GM23338 (cell line): ENCODE data around the gene FAAP100. TPM values are rescaled to one million over a fixed set of nuclear protein-coding genes. Genes with fewer than 3 reads are reported as not detected.
A peak's percentile ranks its signal among the peaks of the same experiment; 100 is the strongest.

Experiments
- ATAC-seq: fragments of 200-7000 bp; cut with Tn5 transposase; 3 replicates; pipeline ENCODE4 v1.9.1; 2020
- DNase-seq: peaks from one replicate; pipeline ENCODE4 v3.0.0-alpha.2; 2015; ENCODE audit warnings: low spot score
- H2AFZ ChIP-seq: fragments of 200-600 bp; sonication (generic); 2 replicates; pipeline ENCODE4 v1.8.0; 2016; ENCODE audit warnings: antibody characterized with exemption, mild to moderate bottlenecking, moderate library complexity
- H3F3A ChIP-seq: fragments of 200-600 bp; sonication (generic); replicated peaks from 2 replicates; pipeline ENCODE4 v1.8.0; 2017; ENCODE audit warnings: antibody characterized with exemption, mixed run types, low read depth
- H3K27ac ChIP-seq: fragments of 200-600 bp; sonication (generic); 2 replicates; pipeline ENCODE4 v1.6.1; 2016; ENCODE audit warnings: low read depth
- H3K27me3 ChIP-seq: fragments of 200-600 bp; sonication (generic); 2 replicates; pipeline ENCODE4 v1.8.0; 2016; ENCODE audit warnings: mild to moderate bottlenecking, mixed run types, moderate library complexity; ENCODE audit not compliant: insufficient read depth
- H3K36me3 ChIP-seq: fragments of 200-600 bp; sonication (generic); 2 replicates; pipeline ENCODE4 v1.8.0; 2016; ENCODE audit warnings: mild to moderate bottlenecking; ENCODE audit not compliant: insufficient read depth
- H3K4me1 ChIP-seq: fragments of 200-600 bp; sonication (generic); 2 replicates; pipeline ENCODE4 v1.8.0; 2016; ENCODE audit warnings: mild to moderate bottlenecking, moderate library complexity; ENCODE audit not compliant: insufficient read depth
- H3K4me2 ChIP-seq: fragments of 200-600 bp; sonication (generic); 2 replicates; pipeline ENCODE4 v1.7.1; 2017; ENCODE audit warnings: mixed run types
- H3K4me3 ChIP-seq: fragments of 200-600 bp; sonication (generic); 2 replicates; pipeline ENCODE4 v1.6.1; 2016; ENCODE audit warnings: mixed run types
- H3K79me2 ChIP-seq: fragments of 200-600 bp; sonication (generic); replicated peaks from 2 replicates; pipeline ENCODE4 v1.8.0; 2017; ENCODE audit warnings: mild to moderate bottlenecking; ENCODE audit not compliant: insufficient read depth
- H3K9me2 ChIP-seq: fragments of 200-600 bp; sonication (generic); 2 replicates; pipeline ENCODE4 v1.8.0; 2017; ENCODE audit not compliant: insufficient read depth
- H4K20me1 ChIP-seq: fragments of 200-600 bp; sonication (generic); replicated peaks from 2 replicates; pipeline ENCODE4 v1.8.0; 2017; ENCODE audit warnings: mild to moderate bottlenecking; ENCODE audit not compliant: insufficient read depth
- H3K27ac Mint-ChIP-seq: 2 replicates; pipeline ENCODE4 v1.8.0; 2020; ENCODE audit warnings: inconsistent platforms, mild to moderate bottlenecking, moderate library complexity, mixed read lengths
- H3K27me3 Mint-ChIP-seq: 3 replicates; pipeline ENCODE4 v1.8.0; 2022; ENCODE audit warnings: low read depth, mild to moderate bottlenecking, moderate library complexity, mixed read lengths, inconsistent platforms; ENCODE audit not compliant: insufficient read depth, poor library complexity
- H3K36me3 Mint-ChIP-seq: 3 replicates; pipeline ENCODE4 v1.8.0; 2021; ENCODE audit warnings: low read depth, mild to moderate bottlenecking, inconsistent platforms, moderate library complexity, mixed read lengths
- H3K4me1 Mint-ChIP-seq: 3 replicates; pipeline ENCODE4 v1.8.0; 2020; ENCODE audit warnings: mild to moderate bottlenecking, inconsistent platforms, mixed read lengths
- H3K4me3 Mint-ChIP-seq: 3 replicates; pipeline ENCODE4 v1.8.0; 2021; ENCODE audit warnings: moderate library complexity, mild to moderate bottlenecking, inconsistent platforms, mixed read lengths
- H3K9me3 Mint-ChIP-seq: 3 replicates; pipeline ENCODE4 v1.8.0; 2020; ENCODE audit warnings: moderate library complexity, mild to moderate bottlenecking, inconsistent platforms, mixed read lengths
- ETS1 ChIP-seq: IDR thresholded peaks from 2 replicates; pipeline ENCODE4 v1.6.1; 2016; ENCODE audit warnings: antibody characterized with exemption
- JUNB ChIP-seq: IDR thresholded peaks from one replicate; pipeline ENCODE4 v1.6.1; 2016; ENCODE audit warnings: antibody characterized with exemption; ENCODE audit not compliant: unreplicated experiment
- NANOG ChIP-seq: IDR thresholded peaks from 2 replicates; pipeline ENCODE4 v1.6.1; 2016; ENCODE audit warnings: antibody characterized with exemption, borderline replicate concordance
- POLR2AphosphoS5 ChIP-seq: IDR thresholded peaks from 2 replicates; pipeline ENCODE4 v1.6.1; 2016; ENCODE audit warnings: antibody characterized with exemption, low read depth
- REST ChIP-seq: IDR thresholded peaks from one replicate; pipeline ENCODE4 v1.6.1; 2018; ENCODE audit warnings: antibody characterized with exemption; ENCODE audit not compliant: unreplicated experiment
- ZNF114 ChIP-seq: fragments of 250-450 bp; sonication (Bioruptor Pico); IDR thresholded peaks from 2 replicates; pipeline ENCODE4 v1.5.0; 2020; ENCODE audit warnings: mild to moderate bottlenecking, moderate library complexity
- ZNF331 ChIP-seq: fragments of 250-450 bp; sonication (Bioruptor Pico); IDR thresholded peaks from 2 replicates; pipeline ENCODE4 v1.5.0; 2020; ENCODE audit warnings: low read depth, mild to moderate bottlenecking, moderate library complexity
- polyA plus RNA-seq: library from polyadenylated mRNA; unstranded; fragments of >200 nt; fragmentation: Nextera tagmentation; extraction: Ambion mirVana; gene quantifications from 2 replicates; pipeline ENCODE4 v1.2.1, GENCODE V29; 2016
- total RNA-seq: library from RNA; depleted of rRNA; stranded (reverse); fragments of >200 nt; shearing (Covaris generic); gene quantifications from 2 replicates; pipeline ENCODE4 v1.2.3, GENCODE V29; 2014
- TF ChIP-seq, protein P1 (sequence below), 2 experiments: fragments of 200-600 bp in 1 of 2; sonication (generic) in 1 of 2; conservative IDR thresholded peaks; 2 replicates each; pipeline versions ENCODE4 v1.5.1 to v1.6.1; 2016 to 2017; ENCODE audit warnings: antibody characterized with exemption in 2 of 2, low read depth in 2 of 2, mild to moderate bottlenecking in 2 of 2, moderate library complexity in 1 of 2

The FAAP100 gene
- total and polyA plus RNA-seq, 2 experiments from 2014 or later = 16.0 to 50.5 TPM

DNA sequence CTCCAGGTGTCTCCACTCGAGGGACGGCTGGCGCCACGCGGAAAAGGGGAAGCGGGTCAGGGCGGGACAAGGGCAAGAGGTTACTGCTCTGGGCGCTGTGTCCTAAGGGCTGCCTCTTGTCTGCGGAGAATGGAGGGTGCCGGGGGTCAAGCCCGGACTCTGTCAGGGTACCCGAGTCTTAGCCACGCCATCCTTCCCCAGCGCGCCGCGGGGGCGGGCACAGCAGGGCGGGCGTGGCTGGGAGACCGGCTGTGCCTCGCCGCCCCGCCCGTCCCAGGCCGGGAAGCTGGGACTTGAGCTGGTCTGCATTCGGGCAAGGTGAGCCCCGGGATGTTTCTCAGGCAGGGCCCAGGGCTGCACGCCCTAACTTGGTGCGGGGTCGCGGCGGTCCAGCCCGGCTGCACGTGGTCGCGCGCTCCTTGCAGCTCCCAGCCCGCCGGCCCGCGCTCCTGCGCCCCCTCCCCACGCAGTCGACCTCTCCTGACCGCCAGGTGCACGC, 33.3 kb downstream of the FAAP100 start:
- no peaks in the 10 kb centered on the region; the same call in 1 of the 3 replicates for H3K9me3 Mint-ChIP-seq
- peaks cover 15% of the 10 kb centered on the region for H3F3A ChIP-seq
- TF ChIP-seq, protein P1, sequence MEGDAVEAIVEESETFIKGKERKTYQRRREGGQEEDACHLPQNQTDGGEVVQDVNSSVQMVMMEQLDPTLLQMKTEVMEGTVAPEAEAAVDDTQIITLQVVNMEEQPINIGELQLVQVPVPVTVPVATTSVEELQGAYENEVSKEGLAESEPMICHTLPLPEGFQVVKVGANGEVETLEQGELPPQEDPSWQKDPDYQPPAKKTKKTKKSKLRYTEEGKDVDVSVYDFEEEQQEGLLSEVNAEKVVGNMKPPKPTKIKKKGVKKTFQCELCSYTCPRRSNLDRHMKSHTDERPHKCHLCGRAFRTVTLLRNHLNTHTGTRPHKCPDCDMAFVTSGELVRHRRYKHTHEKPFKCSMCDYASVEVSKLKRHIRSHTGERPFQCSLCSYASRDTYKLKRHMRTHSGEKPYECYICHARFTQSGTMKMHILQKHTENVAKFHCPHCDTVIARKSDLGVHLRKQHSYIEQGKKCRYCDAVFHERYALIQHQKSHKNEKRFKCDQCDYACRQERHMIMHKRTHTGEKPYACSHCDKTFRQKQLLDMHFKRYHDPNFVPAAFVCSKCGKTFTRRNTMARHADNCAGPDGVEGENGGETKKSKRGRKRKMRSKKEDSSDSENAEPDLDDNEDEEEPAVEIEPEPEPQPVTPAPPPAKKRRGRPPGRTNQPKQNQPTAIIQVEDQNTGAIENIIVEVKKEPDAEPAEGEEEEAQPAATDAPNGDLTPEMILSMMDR (conservative IDR thresholded peaks at IDR 0.05; ENCODE audit: low read depth in 2 of 2) = no peak
- DNase-seq = peak; percentile 61
- peaks cover 18% of the 10 kb centered on the region for H3K4me1 Mint-ChIP-seq
- H3K4me1 ChIP-seq = peaks cover 22% of the 10 kb centered on the region
- no peaks in the 10 kb centered on the region; the same call in 2 of the 3 replicates for H3K36me3 Mint-ChIP-seq
- peak overlapping the region; percentile 57 for H3K4me3 Mint-ChIP-seq
- H3K4me3 ChIP-seq = peak overlapping the region; percentile 65
- H3K9me2 ChIP-seq = no peaks in the 10 kb centered on the region
- peak overlapping the region; percentile 84 for H3K4me2 ChIP-seq
- H3K27ac ChIP-seq = no peak overlapping the region
- H3K27me3 ChIP-seq = peaks cover 46% of the 10 kb centered on the region
- peaks cover 17% of the 10 kb centered on the region for H3K79me2 ChIP-seq
- H2AFZ ChIP-seq = peak overlapping the region; percentile 86; the same call in 1 of the 2 replicates
- H3K36me3 ChIP-seq = no peaks in the 10 kb centered on the region
- H3K27me3 Mint-ChIP-seq = peaks cover 54% of the 10 kb centered on the region
- no peak overlapping the region for H3K27ac Mint-ChIP-seq
- H4K20me1 ChIP-seq = peaks cover 7% of the 10 kb centered on the region; the same call in 1 of the 2 replicates
- peak; percentile 22 for ATAC-seq

- Histone ChIP-seq H3K4me1 (peaks cover 22% of the 10 kb centered on the region), H3K27ac (no peak overlapping the region)
- DNase-seq = peak; percentile 52
- TF ChIP-seq ZNF114 (CRISPR knock-in tag) (no peak), ETS1 (no peak), JUNB (no peak), NANOG (no peak), POLR2AphosphoS5 (no peak), ZNF331 (CRISPR knock-in tag) (no peak), REST (no peak)
- TF ChIP-seq, protein P1 (conservative IDR thresholded peaks at IDR 0.05; ENCODE audit: low read depth in 2 of 2) = no peak
These were observed 33.9 kb downstream of the FAAP100 start for GRCh38 chr17:81518113-81518784.

More at GRCh38 chr17:81518113-81518784, 33.9 kb downstream of the FAAP100 start:
- Histone ChIP-seq H3K27me3 (peaks cover 46% of the 10 kb centered on the region), H3K9me2 (no peaks in the 10 kb centered on the region), H4K20me1 (peaks cover 7% of the 10 kb centered on the region; the same call in 1 of the 2 replicates), H3K79me2 (peaks cover 17% of the 10 kb centered on the region), H3K4me2 (peak overlapping the region; percentile 84), H2AFZ (no peak overlapping the region), H3K4me3 (peak overlapping the region; percentile 65), H3K36me3 (no peaks in the 10 kb centered on the region), H3F3A (peaks cover 21% of the 10 kb centered on the region)
- no peak overlapping the region for H3K27ac Mint-ChIP-seq
- H3K36me3 Mint-ChIP-seq = no peaks in the 10 kb centered on the region; the same call in 2 of the 3 replicates
- no peaks in the 10 kb centered on the region; the same call in 1 of the 3 replicates for H3K9me3 Mint-ChIP-seq
- H3K27me3 Mint-ChIP-seq = peaks cover 58% of the 10 kb centered on the region
- peak overlapping the region; percentile 57 for H3K4me3 Mint-ChIP-seq
- H3K4me1 Mint-ChIP-seq = peaks cover 18% of the 10 kb centered on the region
- ATAC-seq = peak; percentile 1
